ENCODE data around the gene BPIFB1. TPM values are rescaled to one million over a fixed set of nuclear protein-coding genes. Genes with fewer than 3 reads are reported as not detected.

The BPIFB1 gene
- total and polyA plus RNA-seq, 2 of the 13 experiments (the other 11 are each of a cell fraction or from before 2014, with no cell fraction given) = 0.82 to 4.4 TPM

- TF ChIP-seq, protein P1, sequence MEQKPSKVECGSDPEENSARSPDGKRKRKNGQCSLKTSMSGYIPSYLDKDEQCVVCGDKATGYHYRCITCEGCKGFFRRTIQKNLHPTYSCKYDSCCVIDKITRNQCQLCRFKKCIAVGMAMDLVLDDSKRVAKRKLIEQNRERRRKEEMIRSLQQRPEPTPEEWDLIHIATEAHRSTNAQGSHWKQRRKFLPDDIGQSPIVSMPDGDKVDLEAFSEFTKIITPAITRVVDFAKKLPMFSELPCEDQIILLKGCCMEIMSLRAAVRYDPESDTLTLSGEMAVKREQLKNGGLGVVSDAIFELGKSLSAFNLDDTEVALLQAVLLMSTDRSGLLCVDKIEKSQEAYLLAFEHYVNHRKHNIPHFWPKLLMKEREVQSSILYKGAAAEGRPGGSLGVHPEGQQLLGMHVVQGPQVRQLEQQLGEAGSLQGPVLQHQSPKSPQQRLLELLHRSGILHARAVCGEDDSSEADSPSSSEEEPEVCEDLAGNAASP (CRISPR knock-in tag; IDR thresholded peaks at IDR 0.05; ENCODE audit: borderline replicate concordance) = peak; percentile 51; the same call in 1 of the 2 replicates
- TF ChIP-seq, protein P2, sequence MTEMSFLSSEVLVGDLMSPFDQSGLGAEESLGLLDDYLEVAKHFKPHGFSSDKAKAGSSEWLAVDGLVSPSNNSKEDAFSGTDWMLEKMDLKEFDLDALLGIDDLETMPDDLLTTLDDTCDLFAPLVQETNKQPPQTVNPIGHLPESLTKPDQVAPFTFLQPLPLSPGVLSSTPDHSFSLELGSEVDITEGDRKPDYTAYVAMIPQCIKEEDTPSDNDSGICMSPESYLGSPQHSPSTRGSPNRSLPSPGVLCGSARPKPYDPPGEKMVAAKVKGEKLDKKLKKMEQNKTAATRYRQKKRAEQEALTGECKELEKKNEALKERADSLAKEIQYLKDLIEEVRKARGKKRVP (CRISPR knock-in tag; IDR thresholded peaks at IDR 0.05) = no peak
- TF ChIP-seq ELF1 (CRISPR knock-in tag; IDR thresholded peaks at IDR 0.05) (0 out of 2 replicates have a peak, but pooled peaks have one; percentile 38), ZNF414 (CRISPR knock-in tag; IDR thresholded peaks at IDR 0.05) (no peak), GATAD2A (CRISPR knock-in tag; IDR thresholded peaks at IDR 0.05) (peak; percentile 78; the same call in 1 of the 2 replicates), ZFP62 (CRISPR knock-in tag; IDR thresholded peaks at IDR 0.05) (no peak), SMAD3 (CRISPR knock-in tag; IDR thresholded peaks at IDR 0.05) (no peak), ZNF773 (CRISPR knock-in tag; IDR thresholded peaks at IDR 0.05; ENCODE audit: borderline replicate concordance) (no peak), ZNF276 (CRISPR knock-in tag; IDR thresholded peaks at IDR 0.05; ENCODE audit: low read depth) (no peak), DRAP1 (CRISPR knock-in tag; IDR thresholded peaks at IDR 0.05) (no peak), ONECUT2 (CRISPR knock-in tag; IDR thresholded peaks at IDR 0.05) (no peak), CHD4 (IDR thresholded peaks at IDR 0.05; ENCODE audit: borderline replicate concordance, low read length) (no peak), ZNF724P (CRISPR knock-in tag; IDR thresholded peaks at IDR 0.05; ENCODE audit: borderline replicate concordance) (no peak), SNAI1 (CRISPR knock-in tag; IDR thresholded peaks at IDR 0.05; ENCODE audit: borderline replicate concordance) (no peak), GTF3A (CRISPR knock-in tag; conservative IDR thresholded peaks at IDR 0.05) (peak; percentile 53; the same call in 1 of the 2 replicates), ZC3H13 (CRISPR knock-in tag; IDR thresholded peaks at IDR 0.05) (no peak)
- TF ChIP-seq, protein P3, sequence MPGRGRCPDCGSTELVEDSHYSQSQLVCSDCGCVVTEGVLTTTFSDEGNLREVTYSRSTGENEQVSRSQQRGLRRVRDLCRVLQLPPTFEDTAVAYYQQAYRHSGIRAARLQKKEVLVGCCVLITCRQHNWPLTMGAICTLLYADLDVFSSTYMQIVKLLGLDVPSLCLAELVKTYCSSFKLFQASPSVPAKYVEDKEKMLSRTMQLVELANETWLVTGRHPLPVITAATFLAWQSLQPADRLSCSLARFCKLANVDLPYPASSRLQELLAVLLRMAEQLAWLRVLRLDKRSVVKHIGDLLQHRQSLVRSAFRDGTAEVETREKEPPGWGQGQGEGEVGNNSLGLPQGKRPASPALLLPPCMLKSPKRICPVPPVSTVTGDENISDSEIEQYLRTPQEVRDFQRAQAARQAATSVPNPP (CRISPR knock-in tag; IDR thresholded peaks at IDR 0.05) = no peak
- TF ChIP-seq, protein P4, sequence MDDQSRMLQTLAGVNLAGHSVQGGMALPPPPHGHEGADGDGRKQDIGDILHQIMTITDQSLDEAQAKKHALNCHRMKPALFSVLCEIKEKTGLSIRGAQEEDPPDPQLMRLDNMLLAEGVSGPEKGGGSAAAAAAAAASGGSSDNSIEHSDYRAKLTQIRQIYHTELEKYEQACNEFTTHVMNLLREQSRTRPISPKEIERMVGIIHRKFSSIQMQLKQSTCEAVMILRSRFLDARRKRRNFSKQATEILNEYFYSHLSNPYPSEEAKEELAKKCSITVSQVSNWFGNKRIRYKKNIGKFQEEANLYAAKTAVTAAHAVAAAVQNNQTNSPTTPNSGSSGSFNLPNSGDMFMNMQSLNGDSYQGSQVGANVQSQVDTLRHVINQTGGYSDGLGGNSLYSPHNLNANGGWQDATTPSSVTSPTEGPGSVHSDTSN (CRISPR knock-in tag; IDR thresholded peaks at IDR 0.05; ENCODE audit: borderline replicate concordance) = no peak
- TF ChIP-seq, protein P5, sequence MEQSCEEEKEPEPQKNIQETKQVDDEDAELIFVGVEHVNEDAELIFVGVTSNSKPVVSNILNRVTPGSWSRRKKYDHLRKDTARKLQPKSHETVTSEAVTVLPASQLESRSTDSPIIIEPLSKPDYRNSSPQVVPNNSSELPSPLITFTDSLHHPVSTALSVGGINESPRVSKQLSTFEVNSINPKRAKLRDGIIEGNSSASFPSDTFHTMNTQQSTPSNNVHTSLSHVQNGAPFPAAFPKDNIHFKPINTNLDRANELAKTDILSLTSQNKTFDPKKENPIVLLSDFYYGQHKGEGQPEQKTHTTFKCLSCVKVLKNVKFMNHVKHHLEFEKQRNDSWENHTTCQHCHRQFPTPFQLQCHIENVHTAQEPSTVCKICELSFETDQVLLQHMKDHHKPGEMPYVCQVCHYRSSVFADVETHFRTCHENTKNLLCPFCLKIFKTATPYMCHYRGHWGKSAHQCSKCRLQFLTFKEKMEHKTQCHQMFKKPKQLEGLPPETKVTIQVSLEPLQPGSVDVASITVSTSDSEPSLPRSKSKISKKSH (CRISPR knock-in tag; IDR thresholded peaks at IDR 0.05; ENCODE audit: borderline replicate concordance) = no peak
Measured at GRCh38 chr20:33272155-33272873, 10.7 kb upstream of the BPIFB1 start (continued).

Data from HepG2 (cell line).